ENCODE measurements around the gene LRTM2.
A peak's percentile ranks its signal among the peaks of the same experiment; 100 is the strongest.

LRTM2 gene

DNA sequence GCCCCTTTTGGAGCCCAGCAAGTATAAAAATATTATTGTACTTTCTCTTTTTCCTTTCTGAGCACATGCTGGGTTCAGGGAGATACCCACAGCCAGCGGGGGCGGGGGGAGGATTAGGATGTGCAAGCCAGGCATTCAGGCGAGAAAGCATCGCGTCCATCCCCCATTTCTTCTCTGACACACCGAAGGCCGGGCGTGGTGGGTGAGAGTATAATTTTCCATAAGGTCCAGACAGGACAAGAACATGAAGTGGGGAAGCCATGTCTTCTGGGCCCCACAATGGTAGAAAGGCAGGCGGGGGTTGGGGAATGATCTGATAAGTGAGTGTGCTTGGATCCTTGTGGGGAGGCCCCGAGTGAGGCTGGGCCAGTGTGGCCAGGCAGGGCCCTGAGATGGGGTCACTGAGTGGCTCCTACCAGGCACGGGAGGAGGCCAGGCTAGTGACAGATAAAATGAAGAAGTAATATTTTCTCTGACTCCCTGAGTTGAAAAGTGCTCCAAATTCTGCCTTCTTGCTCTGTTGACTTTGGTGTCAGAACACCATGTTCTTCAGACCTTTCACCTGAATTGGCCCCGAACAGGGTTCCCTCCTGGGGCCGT lies 10.7 kb upstream of the LRTM2 start:
- TF ChIP-seq POU6F1 (CRISPR knock-in tag; IDR thresholded peaks at IDR 0.05; ENCODE audit: borderline replicate concordance, low read depth) = no peak
- no peak for TF ChIP-seq CREB5 (CRISPR knock-in tag; IDR thresholded peaks at IDR 0.05; ENCODE audit: low read depth)
- TF ChIP-seq, protein P1, sequence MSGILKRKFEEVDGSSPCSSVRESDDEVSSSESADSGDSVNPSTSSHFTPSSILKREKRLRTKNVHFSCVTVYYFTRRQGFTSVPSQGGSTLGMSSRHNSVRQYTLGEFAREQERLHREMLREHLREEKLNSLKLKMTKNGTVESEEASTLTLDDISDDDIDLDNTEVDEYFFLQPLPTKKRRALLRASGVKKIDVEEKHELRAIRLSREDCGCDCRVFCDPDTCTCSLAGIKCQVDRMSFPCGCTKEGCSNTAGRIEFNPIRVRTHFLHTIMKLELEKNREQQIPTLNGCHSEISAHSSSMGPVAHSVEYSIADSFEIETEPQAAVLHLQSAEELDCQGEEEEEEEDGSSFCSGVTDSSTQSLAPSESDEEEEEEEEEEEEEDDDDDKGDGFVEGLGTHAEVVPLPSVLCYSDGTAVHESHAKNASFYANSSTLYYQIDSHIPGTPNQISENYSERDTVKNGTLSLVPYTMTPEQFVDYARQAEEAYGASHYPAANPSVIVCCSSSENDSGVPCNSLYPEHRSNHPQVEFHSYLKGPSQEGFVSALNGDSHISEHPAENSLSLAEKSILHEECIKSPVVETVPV (CRISPR knock-in tag; IDR thresholded peaks at IDR 0.05) = no peak
- no peak for TF ChIP-seq CSDC2 (CRISPR knock-in tag; IDR thresholded peaks at IDR 0.05)
- no peak for TF ChIP-seq ZNF565 (CRISPR knock-in tag; conservative IDR thresholded peaks at IDR 0.05; ENCODE audit: low read depth)
- TF ChIP-seq TOX (CRISPR knock-in tag; IDR thresholded peaks at IDR 0.05; ENCODE audit: borderline replicate concordance) = no peak
- no peak for TF ChIP-seq ZC3H10 (CRISPR knock-in tag; IDR thresholded peaks at IDR 0.05)
- no peak for TF ChIP-seq ZNF70 (CRISPR knock-in tag; IDR thresholded peaks at IDR 0.05)
- TF ChIP-seq TSHZ2 (CRISPR knock-in tag; IDR thresholded peaks at IDR 0.05) = no peak
- TF ChIP-seq ESRRG (CRISPR knock-in tag; IDR thresholded peaks at IDR 0.05) = no peak
- no peak for TF ChIP-seq OSR1 (CRISPR knock-in tag; IDR thresholded peaks at IDR 0.05)
- no peak for TF ChIP-seq SNAI2 (CRISPR knock-in tag; IDR thresholded peaks at IDR 0.05)
- no peak for TF ChIP-seq ZFP30 (CRISPR knock-in tag; IDR thresholded peaks at IDR 0.05)
- TF ChIP-seq ZNF8 (CRISPR knock-in tag; IDR thresholded peaks at IDR 0.05) = no peak
- no peak for TF ChIP-seq PATZ1 (CRISPR knock-in tag; IDR thresholded peaks at IDR 0.05; ENCODE audit: borderline replicate concordance)
- TF ChIP-seq RARB (CRISPR knock-in tag; IDR thresholded peaks at IDR 0.05) = no peak
- TF ChIP-seq TCF4 (CRISPR knock-in tag; IDR thresholded peaks at IDR 0.05; ENCODE audit: borderline replicate concordance) = no peak

DNA sequence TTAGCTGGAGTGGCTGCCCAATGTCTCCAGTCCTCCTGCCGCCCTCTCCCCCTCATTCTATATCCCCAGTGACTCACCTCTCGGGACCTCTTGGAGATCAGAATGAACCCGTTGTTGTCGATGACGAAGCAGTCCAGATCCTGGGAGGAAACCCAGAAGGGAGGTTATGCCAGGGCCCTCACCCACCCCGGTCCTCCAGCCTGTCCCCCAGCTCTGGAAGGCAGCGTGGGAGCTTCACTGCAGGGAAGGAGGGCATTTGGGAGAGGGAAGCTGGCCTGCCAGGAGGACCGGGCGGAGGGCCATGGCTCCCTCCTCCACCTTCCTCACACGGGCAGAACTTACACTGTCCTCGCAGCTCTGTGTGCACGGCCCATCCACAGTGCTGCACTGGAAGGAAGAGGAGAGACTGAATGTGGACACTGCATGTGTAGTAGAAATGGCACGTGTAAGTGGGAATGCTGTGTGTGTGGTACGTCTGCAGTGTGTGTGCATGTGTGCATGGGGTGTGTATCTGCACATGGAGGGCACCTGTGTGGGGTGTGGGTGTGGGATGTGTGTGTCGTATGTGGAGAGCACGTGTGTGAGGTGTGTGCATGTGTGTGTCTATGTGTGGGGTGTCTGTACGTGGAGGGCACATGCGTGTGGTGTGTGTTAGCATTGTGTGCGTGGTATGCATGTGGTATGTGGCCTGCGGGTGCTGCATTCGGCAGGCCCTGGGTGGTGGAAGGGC lies 10.0 kb upstream of the LRTM2 start:
- ATAC-seq = peak; percentile 28; the same call in 1 of the 3 replicates
- no peak for TF ChIP-seq ISL1 (CRISPR knock-in tag; IDR thresholded peaks at IDR 0.05)
- no peak for TF ChIP-seq ZFP3 (CRISPR knock-in tag; IDR thresholded peaks at IDR 0.05)
- TF ChIP-seq CSDC2 (CRISPR knock-in tag; IDR thresholded peaks at IDR 0.05) = no peak
- TF ChIP-seq POU6F1 (CRISPR knock-in tag; IDR thresholded peaks at IDR 0.05; ENCODE audit: borderline replicate concordance, low read depth) = no peak
- TF ChIP-seq ZNF70 (CRISPR knock-in tag; IDR thresholded peaks at IDR 0.05) = no peak
- TF ChIP-seq GLIS3 (CRISPR knock-in tag; IDR thresholded peaks at IDR 0.05) = no peak
- TF ChIP-seq ZFP30 (CRISPR knock-in tag; IDR thresholded peaks at IDR 0.05) = no peak
- no peak for TF ChIP-seq RARB (CRISPR knock-in tag; IDR thresholded peaks at IDR 0.05)
- no peak for TF ChIP-seq ZNF565 (CRISPR knock-in tag; conservative IDR thresholded peaks at IDR 0.05; ENCODE audit: low read depth)
- TF ChIP-seq PATZ1 (CRISPR knock-in tag; IDR thresholded peaks at IDR 0.05; ENCODE audit: borderline replicate concordance) = no peak
- no peak for TF ChIP-seq ARNTL (CRISPR knock-in tag; IDR thresholded peaks at IDR 0.05; ENCODE audit: borderline replicate concordance, low read depth)
- TF ChIP-seq TOX (CRISPR knock-in tag; IDR thresholded peaks at IDR 0.05; ENCODE audit: borderline replicate concordance) = no peak
- no peak for TF ChIP-seq TSHZ2 (CRISPR knock-in tag; IDR thresholded peaks at IDR 0.05)
- TF ChIP-seq PPARA (CRISPR knock-in tag; IDR thresholded peaks at IDR 0.05; ENCODE audit: borderline replicate concordance) = no peak

More for the DNA sequence above, 10.7 kb upstream of the LRTM2 start:
- no peak for ATAC-seq

Data from SK-N-SH treated with all-trans-retinoic acid at 6 μM for 48 hours (cell line).